K562 treated with DMSO at 1 percent for 48 hours (cell line): ENCODE data around the gene HS2ST1. TPM values are rescaled to one million over a fixed set of nuclear protein-coding genes. Genes with fewer than 3 reads are reported as not detected.

Experiments
- total RNA-seq: library from RNA; unstranded; fragments of 300-600 nt; gene quantifications from 2 replicates; pipeline ENCODE4 v1.2.3, GENCODE V29; 2022; ENCODE audit warnings: low replicate concordance; ENCODE audit errors: extremely low read depth

The HS2ST1 gene
- total RNA-seq, result not detected in 2 replicates

GRCh38 chr1:86914601-86914997 lies at the start of gene HS2ST1:
HS2ST1 (plus strand) TSS chr1:86914635.

GRCh38 chr1:86913896-86914600 lies 387 bp upstream of the HS2ST1 start, which contains the start of gene SELENOF:
SELENOF (minus strand) TSS chr1:86914126; CDS start chr1:86914111, 15 bp downstream.

Other genes starting within 250 kb of the HS2ST1 start
- not detected in 2 replicates for gene SH3GLB1, start 210.1 kb upstream of the HS2ST1 start, total RNA-seq
- not detected in 2 replicates for gene SELENOF, start 509 bp upstream of the HS2ST1 start, total RNA-seq